Small intestine (tissue), 7 donors: Measurements from ENCODE around the gene MAPK11. TPM values are rescaled to one million over a fixed set of nuclear protein-coding genes. Genes with fewer than 3 reads are reported as not detected.

Source experiments
- DNase-seq, 2 donors: peaks; one replicate each; pipeline versions ENCODE4 v3.0.0 to v3.0.0-alpha.2; 2013
- FAIRE-seq: peaks from 2 replicates; lab custom pipeline; 2012; peaks lifted over from hg19 to GRCh38; lab: Jason Lieb, UNC
- H3K27ac ChIP-seq, 3 donors: one replicate each; pipeline ENCODE4 v1.5.1; 2013; ENCODE audit warnings: low read length in 2 of 3, mild to moderate bottlenecking in 2 of 3, control low read depth in 1 of 3, inconsistent platforms in 1 of 3, low read depth in 1 of 3, moderate library complexity in 1 of 3
- H3K27me3 ChIP-seq, 3 donors: one replicate each; pipeline ENCODE4 v1.6.1; 2013; ENCODE audit warnings: low read length in 3 of 3, inconsistent platforms in 1 of 3; ENCODE audit not compliant: control insufficient read depth in 3 of 3, insufficient read depth in 3 of 3
- H3K36me3 ChIP-seq, 3 donors: one replicate each; pipeline ENCODE4 v1.6.1; 2013; ENCODE audit warnings: low read length in 3 of 3, inconsistent platforms in 1 of 3, low read depth in 1 of 3, mild to moderate bottlenecking in 1 of 3, moderate library complexity in 1 of 3; ENCODE audit not compliant: control insufficient read depth in 3 of 3, insufficient read depth in 2 of 3
- H3K4me1 ChIP-seq, 3 donors: one replicate each; pipeline ENCODE4 v1.6.1; 2013; ENCODE audit warnings: low read length in 2 of 3, inconsistent platforms in 1 of 3, low read depth in 1 of 3, mild to moderate bottlenecking in 1 of 3, moderate library complexity in 1 of 3; ENCODE audit not compliant: control insufficient read depth in 3 of 3, insufficient read depth in 2 of 3
- H3K4me3 ChIP-seq, 3 donors: one replicate each; pipeline ENCODE4 v1.5.1; 2013; ENCODE audit warnings: low read length in 3 of 3, control low read depth in 1 of 3, inconsistent platforms in 1 of 3, low read depth in 1 of 3, mild to moderate bottlenecking in 1 of 3, moderate library complexity in 1 of 3
- H3K9me3 ChIP-seq, 2 donors: one replicate each; pipeline ENCODE4 v1.6.1; 2013; ENCODE audit warnings: low read depth in 1 of 2, low read length in 1 of 2; ENCODE audit not compliant: control insufficient read depth in 2 of 2, insufficient read depth in 1 of 2
- WGBS, 3 donors: extraction: QIAGEN DNeasy Blood & Tissue Kit; methylation state at CpG; one replicate each; pipeline ENCODE4 v1.1.7; 2013; 5-methylcytosine and 5-hydroxymethylcytosine counted together
- polyA plus RNA-seq, 4 donors: library from polyadenylated mRNA; stranded (reverse) in 3 of 4; unstranded in 1 of 4; fragments of 200-250 nt in 3 of 4; fragments of 120-200 nt in 1 of 4; gene quantifications; one replicate each; pipeline versions ENCODE4 v1.2.1 to v1.2.3, GENCODE V29; 2013
- donor health status: healthy with polysubstance abuse.
- donor health status: control.
- donor health status: control.
- donor health status: Bipolar disorder and iron deficiency.
- donor health status: healthy.

Gene MAPK11
- polyA plus RNA-seq, 4 donors: 2.2 to 7.9 (median 2.4) TPM; not detected in 1

DNA sequence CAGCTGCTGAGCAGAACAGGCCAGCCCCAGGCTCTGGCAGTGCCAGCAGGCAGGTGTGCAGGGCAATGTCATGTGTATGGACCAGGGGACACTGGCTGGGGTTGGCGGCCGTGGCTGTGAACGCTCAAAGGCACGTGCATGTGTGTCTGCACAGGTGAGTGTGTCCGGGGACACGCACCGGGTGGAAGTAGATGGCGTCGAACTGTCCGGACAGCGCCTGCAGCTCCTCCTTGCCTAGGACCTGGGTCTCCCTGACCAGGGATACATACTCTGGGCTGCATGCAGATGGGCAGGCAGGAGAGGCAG lies 20.0 kb downstream of the MAPK11 start:
- H3K4me3 ChIP-seq: peak overlapping the region in 2 of 3 donors; percentile 81 to 83
- H3K27ac ChIP-seq: no peak overlapping the region
- no peaks in the 10 kb centered on the region for H3K27me3 ChIP-seq
- DNase-seq: no peak
- no peak for FAIRE-seq
- peaks cover 10 to 29% (median 12%) of the 10 kb centered on the region in 3 donors for H3K4me1 ChIP-seq
- WGBS, 3 donors: 22 to 64% (median 51%) methylated on average over 11 of the region's 11 CpGs
- no peaks in the 10 kb centered on the region for H3K9me3 ChIP-seq
- H3K36me3 ChIP-seq: peaks cover 0 to 46% (median 0%) of the 10 kb centered on the region in 3 donors

DNA sequence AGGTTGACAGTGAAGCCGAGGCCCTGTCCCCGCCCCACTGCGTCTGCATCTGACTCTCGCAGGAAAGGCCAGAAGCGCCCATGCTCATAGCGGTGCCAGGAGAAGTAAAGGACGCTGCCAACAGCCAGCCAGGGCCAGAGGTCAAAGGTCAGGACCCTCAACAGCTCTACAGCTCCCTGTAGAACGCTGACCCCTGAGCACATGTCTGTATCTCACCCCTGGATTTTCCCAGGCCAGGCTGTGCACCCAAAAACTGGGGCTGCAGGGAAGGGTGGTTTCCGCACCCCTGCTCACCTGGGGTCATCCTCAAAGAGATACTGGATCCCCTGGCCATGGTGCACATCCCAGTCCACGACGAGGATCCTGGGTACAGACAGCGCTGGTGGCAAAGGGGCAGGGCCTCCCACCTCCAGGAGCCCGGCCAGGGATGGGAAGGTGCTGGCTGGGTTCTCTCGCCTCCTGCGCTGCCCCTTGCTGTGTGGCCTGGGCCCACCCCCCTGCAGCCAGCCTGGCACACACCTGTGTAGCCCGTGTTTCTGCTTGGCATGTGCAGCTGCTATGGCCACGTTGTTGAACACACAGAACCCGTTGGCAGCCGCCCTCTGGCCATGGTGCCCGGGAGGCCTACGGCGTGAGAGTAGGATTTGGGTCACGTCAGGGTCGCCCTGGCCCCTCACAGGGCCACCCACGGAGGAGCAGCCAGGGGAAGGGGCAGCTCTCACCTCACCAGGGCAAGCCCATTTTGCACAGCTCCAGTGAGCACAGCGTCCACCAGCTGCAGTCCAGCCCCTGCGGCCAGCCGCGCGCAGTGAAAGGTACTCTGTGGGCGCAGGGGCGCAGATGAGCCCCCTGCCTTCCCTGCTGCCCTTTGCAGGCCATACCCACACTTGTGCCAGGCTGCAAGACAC lies 20.6 kb downstream of the MAPK11 start:
- FAIRE-seq (no peak), DNase-seq (no peak)
- no peak overlapping the region for H3K27ac ChIP-seq
- peak overlapping the region in 2 of 3 donors; percentile 81 to 83 for H3K4me3 ChIP-seq
- 81 to 88% (median 85%) methylated on average over 31 to 32 of the region's 32 CpGs for WGBS, 3 donors
- H3K36me3 ChIP-seq: peaks cover 0 to 46% (median 0%) of the 10 kb centered on the region in 3 donors
- H3K27me3 ChIP-seq: no peaks in the 10 kb centered on the region
- no peaks in the 10 kb centered on the region for H3K9me3 ChIP-seq
- H3K4me1 ChIP-seq: peaks cover 10 to 29% (median 12%) of the 10 kb centered on the region in 3 donors

DNA sequence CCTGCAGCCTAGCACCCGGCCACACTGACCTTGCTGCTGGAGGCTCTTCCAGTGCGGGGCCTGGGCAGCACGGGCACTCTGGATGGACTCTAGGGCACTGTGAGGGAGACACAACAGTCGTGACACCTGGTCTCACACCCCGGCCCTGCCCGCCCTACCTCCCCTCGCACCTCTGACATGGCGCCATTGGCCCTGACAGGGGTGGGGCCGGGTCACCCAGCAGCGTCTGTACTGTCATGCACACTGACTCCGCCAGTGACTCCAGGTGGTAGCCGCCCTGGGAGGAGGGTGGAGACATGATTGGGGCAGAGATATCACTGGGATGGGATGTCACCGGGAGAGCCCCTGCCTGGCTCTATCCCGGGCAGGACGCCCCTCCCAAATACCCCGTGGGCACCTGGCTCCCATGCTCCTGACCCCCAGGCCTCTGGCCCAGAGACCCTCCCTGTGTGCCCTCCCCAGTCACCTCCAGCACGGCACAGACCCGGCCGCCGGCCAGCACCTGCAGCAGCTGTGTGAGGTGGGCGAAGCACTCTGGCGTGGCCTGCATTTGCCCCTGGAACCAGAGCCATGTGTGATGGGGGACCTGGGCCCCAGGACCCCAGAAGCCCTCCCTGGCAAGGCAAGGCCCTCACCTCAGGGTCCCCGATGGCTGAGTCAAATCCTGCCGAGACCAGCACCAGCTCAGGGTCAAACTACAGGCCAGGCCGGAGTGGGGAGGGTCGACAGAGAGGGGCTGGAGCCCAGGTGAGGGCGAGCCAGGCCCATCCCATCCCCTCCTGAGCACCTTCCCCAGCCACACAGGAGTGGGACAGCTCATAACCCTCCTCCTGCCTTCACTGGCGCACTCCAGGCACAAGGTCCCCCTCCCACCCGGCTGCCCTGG lies 21.7 kb downstream of the MAPK11 start:
- H3K4me3 ChIP-seq: no peak overlapping the region
- no peaks in the 10 kb centered on the region for H3K27me3 ChIP-seq
- no peak for FAIRE-seq
- DNase-seq: no peak
- no peak overlapping the region for H3K27ac ChIP-seq
- peaks cover 0 to 46% (median 0%) of the 10 kb centered on the region in 3 donors for H3K36me3 ChIP-seq
- H3K4me1 ChIP-seq: peaks cover 12 to 29% (median 12%) of the 10 kb centered on the region in 3 donors
- WGBS, 3 donors: 76 to 86% (median 80%) methylated on average over 26 to 29 of the region's 29 CpGs
- no peaks in the 10 kb centered on the region for H3K9me3 ChIP-seq

GRCh38 chr22:50247748-50248147 lies 22.4 kb downstream of the MAPK11 start:
- DNase-seq (peak; percentile 74 to 81), FAIRE-seq (no peak)
- Histone ChIP-seq H3K4me1 (peaks cover 12 to 29% (median 12%) of the 10 kb centered on the region in 3 donors), H3K27ac (no peak overlapping the region), H3K27me3 (no peaks in the 10 kb centered on the region), H3K4me3 (no peak overlapping the region), H3K9me3 (no peaks in the 10 kb centered on the region), H3K36me3 (peaks cover 0 to 46% (median 0%) of the 10 kb centered on the region in 3 donors)
- 28 to 41% (median 38%) methylated on average over 15 to 16 of the region's 16 CpGs for WGBS, 3 donors

DNA sequence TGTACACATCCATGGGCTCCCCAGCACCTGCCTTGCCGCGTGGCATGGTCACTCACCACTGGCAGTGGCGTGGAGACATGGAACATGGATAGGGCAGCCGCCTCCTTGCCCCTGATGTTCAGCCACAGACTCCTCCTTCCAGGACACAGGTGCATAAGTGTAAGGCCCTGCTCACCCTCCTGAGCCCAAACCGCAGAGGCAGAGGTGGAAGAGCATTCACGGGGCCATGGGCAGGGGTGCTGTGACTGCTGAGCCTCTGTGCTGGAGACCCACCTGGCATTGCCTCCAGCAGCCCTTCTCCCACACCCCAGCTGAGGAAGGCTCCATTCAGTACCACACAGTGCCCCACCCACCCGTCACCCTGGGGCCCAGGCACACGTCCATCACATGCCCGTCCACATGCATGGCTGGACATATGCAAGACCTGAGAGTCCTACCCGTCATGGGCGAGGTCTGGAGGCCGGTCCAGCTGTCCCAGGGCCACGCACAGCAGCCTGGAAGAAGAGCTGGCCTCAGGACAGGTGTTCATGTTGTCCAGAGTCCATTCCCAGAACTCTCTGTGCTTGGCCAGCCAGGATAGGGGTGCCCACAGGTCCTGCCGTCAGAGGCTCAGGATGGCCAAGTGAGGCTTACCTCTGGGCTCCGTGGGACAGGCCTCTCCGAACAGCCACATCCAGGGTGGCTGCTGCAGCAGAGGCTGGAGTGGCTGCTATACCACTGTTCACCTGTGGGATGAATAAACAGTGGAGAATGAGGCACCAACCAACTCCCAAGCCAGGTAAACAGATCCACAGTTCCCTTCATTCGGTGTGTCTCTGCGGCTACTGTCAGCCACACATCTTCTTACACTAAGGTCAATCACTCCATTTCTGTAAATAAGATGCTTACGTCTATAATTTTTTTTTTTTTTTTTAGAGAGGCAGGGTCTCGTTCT lies 23.7 kb downstream of the MAPK11 start:
- H3K36me3 ChIP-seq: peaks cover 0 to 46% (median 0%) of the 10 kb centered on the region in 3 donors
- FAIRE-seq: no peak
- H3K27me3 ChIP-seq: no peaks in the 10 kb centered on the region
- no peak for DNase-seq
- H3K27ac ChIP-seq: peak overlapping the region in 1 of 3 donors; percentile 6
- H3K9me3 ChIP-seq: no peaks in the 10 kb centered on the region
- peak overlapping the region in 1 of 3 donors; percentile 90 for H3K4me3 ChIP-seq
- H3K4me1 ChIP-seq: peaks cover 12 to 29% (median 15%) of the 10 kb centered on the region in 3 donors
- 84 to 88% (median 87%) methylated on average over 20 of the region's 20 CpGs for WGBS, 3 donors

- FAIRE-seq: no peak
- Histone ChIP-seq H3K9me3 (no peaks in the 10 kb centered on the region), H3K27me3 (no peaks in the 10 kb centered on the region), H3K4me3 (peak overlapping the region; percentile 72 to 100 (median 90)), H3K36me3 (peaks cover 0 to 46% (median 0%) of the 10 kb centered on the region in 3 donors), H3K4me1 (peaks cover 12 to 25% (median 15%) of the 10 kb centered on the region in 3 donors), H3K27ac (peak overlapping the region; percentile 86 to 98 (median 92))
- 11 to 19% (median 14%) methylated on average over 34 to 53 of the region's 53 CpGs for WGBS, 3 donors
- peak; percentile 15 to 45 for DNase-seq
Measured at GRCh38 chr22:50245214-50246072, 24.7 kb downstream of the MAPK11 start.
